ENCODE data around the gene NT5E.

GRCh38 chr6:85403331-85404015 is 46.4 kb upstream of the NT5E start:
- TF ChIP-seq SMC3 (IDR thresholded peaks at IDR 0.05; ENCODE audit: low read depth, low read length) (no peak), FOXM1 (IDR thresholded peaks at IDR 0.05; ENCODE audit: low read depth) (peak; percentile 86), RCOR1 (IDR thresholded peaks at IDR 0.05; ENCODE audit: low read length) (no peak), FOXJ3 (CRISPR knock-in tag; IDR thresholded peaks at IDR 0.05) (no peak), POLR2AphosphoS5 (IDR thresholded peaks at IDR 0.05; ENCODE audit: low read depth, low read length) (peak; percentile 76; the same call in 1 of the 2 replicates), REST (IDR thresholded peaks at IDR 0.05; ENCODE audit: low read depth, low read length) (no peak), RAD21 (IDR thresholded peaks at IDR 0.05; ENCODE audit: low read length) (no peak), CHD2 (IDR thresholded peaks at IDR 0.05; ENCODE audit: low read length, partially characterized antibody) (no peak), EZH2phosphoT487 (IDR thresholded peaks at IDR 0.05; ENCODE audit: borderline replicate concordance, low read depth) (no peak), CTCF (IDR thresholded peaks at IDR 0.05) (no peak), RFX5 (IDR thresholded peaks at IDR 0.05; ENCODE audit: low read length) (no peak), GATA2 (CRISPR knock-in tag; IDR thresholded peaks at IDR 0.05) (no peak)
